ENCODE data around the gene LUM. TPM values are rescaled to one million over a fixed set of nuclear protein-coding genes. Genes with fewer than 3 reads are reported as not detected.

LUM gene
- total RNA-seq, 1 experiment from 2014 or later = 0.31 TPM

DNA sequence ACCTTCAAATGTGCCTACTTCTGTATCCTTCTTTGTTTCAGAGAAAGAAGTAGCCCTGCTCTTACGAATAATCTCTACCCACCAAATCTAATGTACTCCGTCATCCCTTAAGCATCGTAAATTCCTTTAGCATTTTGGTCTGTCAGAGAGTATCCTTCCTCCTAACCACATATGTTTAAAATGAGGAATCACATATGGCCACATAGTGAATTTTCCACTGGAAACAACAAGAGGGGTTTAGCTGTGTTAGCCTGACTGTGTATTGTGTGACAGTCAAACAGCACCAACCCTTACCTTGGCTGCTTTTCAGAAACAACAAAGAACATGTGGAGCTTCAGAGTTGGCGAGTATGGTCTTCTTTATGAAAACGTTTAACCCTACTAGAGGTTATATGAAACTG is 5.5 kb downstream of the LUM start:
- H3K27me3 Mint-ChIP-seq (ENCODE audit: unreplicated experiment) = no peaks in the 10 kb centered on the region

DNA sequence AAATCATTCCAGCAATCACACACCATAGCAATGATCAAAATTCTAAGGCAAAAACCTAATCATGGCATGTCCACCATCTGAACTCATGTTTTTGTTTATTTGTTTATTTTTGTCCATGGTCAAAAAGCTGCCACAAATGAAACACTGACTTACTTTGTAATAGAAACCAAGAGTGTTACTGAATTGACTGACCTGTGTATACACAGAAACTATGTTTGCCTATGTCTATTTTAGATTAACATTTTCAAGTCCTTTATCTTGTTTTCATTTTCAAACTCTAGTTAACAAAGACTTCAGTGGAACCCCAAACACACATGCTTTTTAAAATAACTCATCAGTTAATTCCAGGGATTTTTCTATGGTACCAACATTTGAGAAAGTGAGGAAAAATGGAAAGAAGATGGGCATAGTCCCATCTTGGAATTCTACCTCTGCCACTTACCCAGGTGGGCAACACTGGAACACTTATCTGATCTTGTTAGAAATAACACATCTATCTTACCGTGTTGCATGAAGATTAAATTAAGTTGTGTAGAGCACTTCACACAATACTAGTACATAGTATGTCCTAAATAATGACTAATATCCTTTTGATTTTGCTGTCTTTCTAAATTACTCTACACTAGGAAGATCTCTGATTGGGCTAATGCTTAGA is 6.4 kb downstream of the LUM start:
- Mint-ChIP-seq H3K4me3 (ENCODE audit: low read depth, unreplicated experiment) (no peak overlapping the region), H3K27ac (ENCODE audit: unreplicated experiment) (no peak overlapping the region), H3K36me3 (ENCODE audit: insufficient read depth, unreplicated experiment) (no peaks in the 10 kb centered on the region), H3K27me3 (ENCODE audit: unreplicated experiment) (no peaks in the 10 kb centered on the region), H3K4me1 (ENCODE audit: low read depth, unreplicated experiment) (peaks cover 7% of the 10 kb centered on the region), H3K9me3 (ENCODE audit: low read depth, unreplicated experiment) (no peaks in the 10 kb centered on the region)
- TF ChIP-seq, protein P1, sequence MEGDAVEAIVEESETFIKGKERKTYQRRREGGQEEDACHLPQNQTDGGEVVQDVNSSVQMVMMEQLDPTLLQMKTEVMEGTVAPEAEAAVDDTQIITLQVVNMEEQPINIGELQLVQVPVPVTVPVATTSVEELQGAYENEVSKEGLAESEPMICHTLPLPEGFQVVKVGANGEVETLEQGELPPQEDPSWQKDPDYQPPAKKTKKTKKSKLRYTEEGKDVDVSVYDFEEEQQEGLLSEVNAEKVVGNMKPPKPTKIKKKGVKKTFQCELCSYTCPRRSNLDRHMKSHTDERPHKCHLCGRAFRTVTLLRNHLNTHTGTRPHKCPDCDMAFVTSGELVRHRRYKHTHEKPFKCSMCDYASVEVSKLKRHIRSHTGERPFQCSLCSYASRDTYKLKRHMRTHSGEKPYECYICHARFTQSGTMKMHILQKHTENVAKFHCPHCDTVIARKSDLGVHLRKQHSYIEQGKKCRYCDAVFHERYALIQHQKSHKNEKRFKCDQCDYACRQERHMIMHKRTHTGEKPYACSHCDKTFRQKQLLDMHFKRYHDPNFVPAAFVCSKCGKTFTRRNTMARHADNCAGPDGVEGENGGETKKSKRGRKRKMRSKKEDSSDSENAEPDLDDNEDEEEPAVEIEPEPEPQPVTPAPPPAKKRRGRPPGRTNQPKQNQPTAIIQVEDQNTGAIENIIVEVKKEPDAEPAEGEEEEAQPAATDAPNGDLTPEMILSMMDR (IDR thresholded peaks at IDR 0.05; ENCODE audit: unreplicated experiment) = no peak
- BruUV-seq (replicated peaks) = no TSS peak
- CTCF ChIA-PET = no interaction called here
- intact Hi-C loops (cut with micrococcal nuclease; ENCODE audit: unreplicated experiment) = loop anchor here (5.0 kb wide), 1 partner anchor 108 kb away; no protein-coding TSS in a partner anchor
- DNase-seq = no peak

More for the DNA sequence above, 5.5 kb downstream of the LUM start:
- BruUV-seq (replicated peaks) = no TSS peak
- DNase-seq = no peak
- no peaks in the 10 kb centered on the region for H3K9me3 Mint-ChIP-seq (ENCODE audit: low read depth, unreplicated experiment)
- peaks cover 7% of the 10 kb centered on the region for H3K4me1 Mint-ChIP-seq (ENCODE audit: low read depth, unreplicated experiment)
- intact Hi-C loops (cut with micrococcal nuclease; ENCODE audit: unreplicated experiment) = loop anchor here (5.0 kb wide), 1 partner anchor 109 kb away; no protein-coding TSS in a partner anchor
- CTCF ChIA-PET = no interaction called here
- H3K4me3 Mint-ChIP-seq (ENCODE audit: low read depth, unreplicated experiment) = no peak overlapping the region
- no peak overlapping the region for H3K27ac Mint-ChIP-seq (ENCODE audit: unreplicated experiment)
- H3K36me3 Mint-ChIP-seq (ENCODE audit: insufficient read depth, unreplicated experiment) = no peaks in the 10 kb centered on the region
- TF ChIP-seq, protein P1 (IDR thresholded peaks at IDR 0.05; ENCODE audit: unreplicated experiment) = no peak

DNA sequence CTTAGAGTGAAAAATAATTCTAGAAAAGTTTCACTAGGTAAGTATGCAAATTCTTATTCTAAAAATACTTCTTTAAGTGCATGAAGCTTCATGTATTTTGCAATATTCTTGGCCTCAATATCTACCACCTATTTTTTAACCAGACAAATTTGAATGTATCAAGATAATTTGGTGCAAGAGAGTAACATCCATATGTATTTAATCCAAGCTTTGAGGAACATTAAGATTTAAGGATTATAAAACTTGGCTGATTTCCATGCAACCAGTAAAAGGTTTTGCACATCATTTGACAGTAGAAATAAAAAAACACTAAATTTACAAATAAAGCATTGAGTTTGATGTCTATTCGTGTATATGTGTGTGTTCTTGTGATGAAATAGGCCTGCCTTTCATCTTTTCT is 7.7 kb downstream of the LUM start:
- no TSS peak for BruUV-seq (replicated peaks)
- TF ChIP-seq, protein P1 (IDR thresholded peaks at IDR 0.05; ENCODE audit: unreplicated experiment) = no peak
- H3K36me3 Mint-ChIP-seq (ENCODE audit: insufficient read depth, unreplicated experiment) = no peaks in the 10 kb centered on the region
- H3K27ac Mint-ChIP-seq (ENCODE audit: unreplicated experiment) = no peak overlapping the region
- no peak for DNase-seq
- CTCF ChIA-PET = no interaction called here
- H3K4me3 Mint-ChIP-seq (ENCODE audit: low read depth, unreplicated experiment) = no peak overlapping the region
- peaks cover 13% of the 10 kb centered on the region for H3K4me1 Mint-ChIP-seq (ENCODE audit: low read depth, unreplicated experiment)
- no peaks in the 10 kb centered on the region for H3K27me3 Mint-ChIP-seq (ENCODE audit: unreplicated experiment)
- intact Hi-C loops (cut with micrococcal nuclease; ENCODE audit: unreplicated experiment) = no loop called here
- no peaks in the 10 kb centered on the region for H3K9me3 Mint-ChIP-seq (ENCODE audit: low read depth, unreplicated experiment)

GRCh38 chr12:91103101-91103500 is 8.2 kb downstream of the LUM start:
- Mint-ChIP-seq H3K4me1 (ENCODE audit: low read depth, unreplicated experiment) (peaks cover 18% of the 10 kb centered on the region), H3K36me3 (ENCODE audit: insufficient read depth, unreplicated experiment) (no peaks in the 10 kb centered on the region)

More at GRCh38 chr12:91103101-91103500, 8.2 kb downstream of the LUM start:
- no peaks in the 10 kb centered on the region for H3K27me3 Mint-ChIP-seq (ENCODE audit: unreplicated experiment)
- CTCF ChIA-PET = no interaction called here
- BruUV-seq (replicated peaks) = no TSS peak
- no peak overlapping the region for H3K27ac Mint-ChIP-seq (ENCODE audit: unreplicated experiment)
- TF ChIP-seq, protein P1 (IDR thresholded peaks at IDR 0.05; ENCODE audit: unreplicated experiment) = no peak
- intact Hi-C loops (cut with micrococcal nuclease; ENCODE audit: unreplicated experiment) = no loop called here
- no peaks in the 10 kb centered on the region for H3K9me3 Mint-ChIP-seq (ENCODE audit: low read depth, unreplicated experiment)
- no peak overlapping the region for H3K4me3 Mint-ChIP-seq (ENCODE audit: low read depth, unreplicated experiment)
- DNase-seq = no peak
